Bronchial epithelial cell (primary cell): ENCODE results near the gene PLXNA1. TPM values are rescaled to one million over a fixed set of nuclear protein-coding genes. Genes with fewer than 3 reads are reported as not detected.

ENCODE experiments used
- DNase-seq: peaks from one replicate; pipeline ENCODE4 v3.0.0-alpha.2; 2010; ENCODE audit warnings: low read depth
- FAIRE-seq: peaks from 2 replicates; lab custom pipeline; 2011; peaks lifted over from hg19 to GRCh38; lab: Jason Lieb, UNC
- H3K27me3 ChIP-seq: 2 replicates; pipeline ENCODE4 v1.5.1; 2011; ENCODE audit warnings: low read length; ENCODE audit not compliant: control insufficient read depth, insufficient read depth
- H3K36me3 ChIP-seq: 2 replicates; pipeline ENCODE4 v1.5.1; 2011; ENCODE audit warnings: low read length; ENCODE audit not compliant: control insufficient read depth, insufficient read depth
- H3K4me3 ChIP-seq: 2 replicates; pipeline ENCODE4 v1.5.1; 2011; ENCODE audit warnings: mild to moderate bottlenecking, low read depth, low read length, control low read depth
- total RNA-seq: library from RNA; depleted of rRNA; stranded (reverse); fragments of >200 nt; gene quantifications from 2 replicates; pipeline ENCODE4 v1.2.1, GENCODE V29; 2014
- TF ChIP-seq, protein P1 (sequence below): IDR thresholded peaks from 2 replicates; pipeline ENCODE4 v1.5.1; 2011; ENCODE audit warnings: mild to moderate bottlenecking, moderate library complexity, low read length, control low read depth, inconsistent platforms; ENCODE audit not compliant: insufficient read depth, severe bottlenecking

PLXNA1 gene
- total RNA-seq, 1 donor from 2014 or later: 53.4 TPM

GRCh38 chr3:127022849-127023248 lies 39.9 kb downstream of the PLXNA1 start:
- Histone ChIP-seq H3K4me3 (no peak overlapping the region), H3K27me3 (no peaks in the 10 kb centered on the region), H3K36me3 (peaks cover 60% of the 10 kb centered on the region)
- FAIRE-seq (no peak), DNase-seq (no peak)
- TF ChIP-seq, protein P1, sequence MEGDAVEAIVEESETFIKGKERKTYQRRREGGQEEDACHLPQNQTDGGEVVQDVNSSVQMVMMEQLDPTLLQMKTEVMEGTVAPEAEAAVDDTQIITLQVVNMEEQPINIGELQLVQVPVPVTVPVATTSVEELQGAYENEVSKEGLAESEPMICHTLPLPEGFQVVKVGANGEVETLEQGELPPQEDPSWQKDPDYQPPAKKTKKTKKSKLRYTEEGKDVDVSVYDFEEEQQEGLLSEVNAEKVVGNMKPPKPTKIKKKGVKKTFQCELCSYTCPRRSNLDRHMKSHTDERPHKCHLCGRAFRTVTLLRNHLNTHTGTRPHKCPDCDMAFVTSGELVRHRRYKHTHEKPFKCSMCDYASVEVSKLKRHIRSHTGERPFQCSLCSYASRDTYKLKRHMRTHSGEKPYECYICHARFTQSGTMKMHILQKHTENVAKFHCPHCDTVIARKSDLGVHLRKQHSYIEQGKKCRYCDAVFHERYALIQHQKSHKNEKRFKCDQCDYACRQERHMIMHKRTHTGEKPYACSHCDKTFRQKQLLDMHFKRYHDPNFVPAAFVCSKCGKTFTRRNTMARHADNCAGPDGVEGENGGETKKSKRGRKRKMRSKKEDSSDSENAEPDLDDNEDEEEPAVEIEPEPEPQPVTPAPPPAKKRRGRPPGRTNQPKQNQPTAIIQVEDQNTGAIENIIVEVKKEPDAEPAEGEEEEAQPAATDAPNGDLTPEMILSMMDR: no peak

DNA sequence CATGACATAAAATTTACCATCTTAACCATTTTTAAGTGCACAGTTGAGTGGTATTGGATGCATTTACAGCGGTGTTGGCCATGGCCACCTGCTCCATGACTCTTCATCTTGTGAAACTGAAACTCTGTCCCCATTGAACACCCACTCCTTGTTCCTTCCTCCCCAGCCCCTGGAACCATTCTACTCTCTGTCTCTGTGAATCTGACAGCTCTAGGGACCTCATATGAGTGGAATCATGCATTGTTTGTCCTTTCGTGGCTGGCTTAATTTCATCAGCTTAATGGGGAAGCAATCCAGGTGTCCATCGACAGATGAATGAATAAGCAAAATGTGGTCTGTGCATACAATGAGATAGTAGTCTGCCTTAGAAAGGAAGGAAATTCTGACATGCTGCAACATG lies 42.5 kb downstream of the PLXNA1 start:
- Histone ChIP-seq H3K36me3 (peaks cover 61% of the 10 kb centered on the region), H3K27me3 (no peaks in the 10 kb centered on the region), H3K4me3 (no peak overlapping the region)
- FAIRE-seq (peak; percentile 55), DNase-seq (peak; percentile 25)
- TF ChIP-seq, protein P1: no peak

DNA sequence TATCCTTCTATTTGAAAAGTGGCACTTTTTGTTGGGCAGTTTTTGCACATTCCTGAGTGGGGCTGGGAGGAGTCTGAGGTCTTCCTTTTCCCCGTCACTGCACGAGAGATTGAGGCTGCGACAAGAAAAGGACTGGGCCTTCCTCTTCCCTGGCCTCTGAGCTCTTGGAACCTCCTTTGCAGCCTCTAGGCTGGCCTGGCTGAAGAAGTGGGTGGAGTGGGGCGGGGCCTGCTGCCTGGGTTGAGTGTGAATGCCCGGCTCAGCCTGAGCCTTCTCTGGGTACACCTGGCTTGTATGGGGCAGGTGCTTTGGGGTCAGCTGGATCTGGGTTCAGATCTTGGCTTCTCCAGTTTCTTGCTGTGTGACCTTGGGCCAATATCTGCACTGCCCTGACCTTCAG lies 43.1 kb downstream of the PLXNA1 start:
- H3K36me3 ChIP-seq: peaks cover 58% of the 10 kb centered on the region
- no peak for DNase-seq
- TF ChIP-seq, protein P1: no peak

GRCh38 chr3:127026661-127027060 lies 43.7 kb downstream of the PLXNA1 start:
- FAIRE-seq (no peak), DNase-seq (no peak)
- H3K4me3 ChIP-seq: no peak overlapping the region
- TF ChIP-seq, protein P1: no peak
- no peaks in the 10 kb centered on the region for H3K27me3 ChIP-seq
- peaks cover 55% of the 10 kb centered on the region for H3K36me3 ChIP-seq

More for the DNA sequence above, 43.1 kb downstream of the PLXNA1 start:
- FAIRE-seq: no peak
- no peaks in the 10 kb centered on the region for H3K27me3 ChIP-seq
- H3K4me3 ChIP-seq: no peak overlapping the region

DNA sequence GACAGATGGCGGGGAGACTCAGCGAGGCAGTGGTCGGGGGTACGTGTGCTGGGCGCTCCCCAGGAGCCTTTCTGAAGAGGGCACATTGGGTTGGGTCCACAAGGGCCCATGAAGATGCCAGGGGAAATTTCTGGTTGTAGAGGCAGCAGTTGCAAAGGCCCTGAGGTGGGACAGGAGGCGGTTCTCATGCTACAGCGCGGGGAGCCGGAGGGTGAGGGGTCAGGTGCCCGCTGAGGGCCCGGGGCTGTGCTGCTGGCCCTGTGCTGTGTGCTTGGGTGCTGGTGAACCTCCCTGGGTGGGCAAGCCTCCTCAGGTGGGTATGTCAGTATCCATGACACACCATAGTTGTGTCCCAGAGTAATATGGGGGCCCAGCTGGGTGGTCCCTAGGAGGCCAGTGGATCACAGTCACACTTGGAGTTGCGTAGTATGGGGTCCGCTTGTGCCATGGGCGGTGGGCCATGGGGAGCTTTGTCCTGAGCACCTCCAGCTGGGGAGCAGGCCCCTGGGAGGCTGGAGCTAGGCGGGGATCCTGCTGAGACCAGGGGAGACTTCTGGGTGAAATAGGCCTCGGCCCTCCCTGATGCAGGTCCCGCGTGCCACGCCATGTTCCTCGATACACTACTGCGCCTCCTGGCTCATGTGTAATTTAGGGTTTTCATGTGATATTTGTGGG lies 44.3 kb downstream of the PLXNA1 start:
- Histone ChIP-seq H3K4me3 (no peak overlapping the region), H3K27me3 (no peaks in the 10 kb centered on the region), H3K36me3 (peaks cover 54% of the 10 kb centered on the region)
- DNase-seq (no peak), FAIRE-seq (no peak)
- TF ChIP-seq, protein P1: no peak
